GM19467 (cell line): ENCODE results near the gene SRC.

ENCODE experiments used
- ATAC-seq: cut with Tn5 transposase; IDR thresholded peaks from one replicate; pipeline ENCODE4 v1.9.1; 2021; ENCODE audit warnings: mild to moderate bottlenecking, moderate library complexity; ENCODE audit not compliant: unreplicated experiment

SRC gene

GRCh38 chr20:37345339-37346235 is at the start of gene SRC:
TSS of gene SRC (plus strand) at chr20:37346140. CDS start at chr20:37384154, 38,014 bp downstream.
- no peak for ATAC-seq

GRCh38 chr20:37296371-37296770 is 49.6 kb upstream of the SRC start:
- no peak for ATAC-seq

GRCh38 chr20:37297066-37297736 is 48.7 kb upstream of the SRC start:
- ATAC-seq, result no peak

- peak; percentile 47 for ATAC-seq
Observed at GRCh38 chr20:37298190-37298939, 47.6 kb upstream of the SRC start.

GRCh38 chr20:37299718-37300528 is 46.0 kb upstream of the SRC start:
- ATAC-seq, result no peak

GRCh38 chr20:37301120-37301519 is 44.8 kb upstream of the SRC start:
- no peak for ATAC-seq

GRCh38 chr20:37301558-37301957 is 44.4 kb upstream of the SRC start:
- no peak for ATAC-seq

- ATAC-seq, result no peak
Observed at GRCh38 chr20:37302981-37303380, 43.0 kb upstream of the SRC start.

GRCh38 chr20:37303637-37304036 is 42.3 kb upstream of the SRC start:
- ATAC-seq, result no peak

- ATAC-seq, result no peak
Observed at GRCh38 chr20:37305079-37305478, 40.9 kb upstream of the SRC start.

GRCh38 chr20:37305839-37306238 is 40.1 kb upstream of the SRC start:
- no peak for ATAC-seq

- peak; percentile 87 for ATAC-seq
Observed at GRCh38 chr20:37308086-37309050, 37.6 kb upstream of the SRC start.

GRCh38 chr20:37309290-37309689 is 36.6 kb upstream of the SRC start:
- ATAC-seq, result no peak

GRCh38 chr20:37309936-37310590 is 35.9 kb upstream of the SRC start:
- no peak for ATAC-seq

- ATAC-seq, result no peak
Observed at GRCh38 chr20:37310951-37311350, 35.0 kb upstream of the SRC start.

- no peak for ATAC-seq
Observed at GRCh38 chr20:37311710-37312355, 34.1 kb upstream of the SRC start.

GRCh38 chr20:37313546-37314091 is 32.3 kb upstream of the SRC start:
- no peak for ATAC-seq

GRCh38 chr20:37314099-37314498 is 31.8 kb upstream of the SRC start:
- no peak for ATAC-seq
